Liver (tissue), 3 donors: Measurements from ENCODE around the gene CDC42EP2.
A peak's percentile ranks its signal among the peaks of the same experiment; 100 is the strongest.

Source experiments
- CTCF ChIP-seq: fragments of 150-350 bp; IDR thresholded peaks from 2 replicates; pipeline ENCODE4 v1.5.1; 2017; ENCODE audit warnings: improper control_type of control experiment, low read depth, low read length; ENCODE audit not compliant: missing input control
- EGR1 ChIP-seq, 2 donors: IDR thresholded peaks; 2 replicates each; pipeline ENCODE4 v1.6.1; 2016 to 2018; ENCODE audit warnings: antibody characterized with exemption in 2 of 2, low read depth in 2 of 2
- FOXA1 ChIP-seq: IDR thresholded peaks from 2 replicates; pipeline ENCODE4 v1.6.1; 2016; ENCODE audit warnings: antibody characterized with exemption
- GABPA ChIP-seq, 2 donors: IDR thresholded peaks in 1 of 2; conservative IDR thresholded peaks in 1 of 2; 2 replicates each; pipeline ENCODE4 v1.6.1; 2016; ENCODE audit warnings: antibody characterized with exemption in 2 of 2, mild to moderate bottlenecking in 1 of 2, moderate library complexity in 1 of 2
- JUND ChIP-seq, 2 donors: IDR thresholded peaks; 2 replicates each; pipeline ENCODE4 v1.6.1; 2016; ENCODE audit warnings: antibody characterized with exemption in 2 of 2
- MAX ChIP-seq: IDR thresholded peaks from 2 replicates; pipeline ENCODE4 v1.6.1; 2016; ENCODE audit warnings: antibody characterized with exemption
- NR2F2 ChIP-seq: IDR thresholded peaks from 2 replicates; pipeline ENCODE4 v1.6.1; 2016; ENCODE audit warnings: antibody characterized with exemption
- RAD21 ChIP-seq, 2 donors: IDR thresholded peaks; 2 replicates each; pipeline ENCODE4 v1.6.1; 2016; ENCODE audit warnings: antibody characterized with exemption in 2 of 2, mild to moderate bottlenecking in 2 of 2
- REST ChIP-seq: IDR thresholded peaks from 2 replicates; pipeline ENCODE4 v1.6.1; 2016; ENCODE audit warnings: antibody characterized with exemption, mild to moderate bottlenecking
- RXRA ChIP-seq, 2 donors: IDR thresholded peaks; 2 replicates each; pipeline ENCODE4 v1.6.1; 2017 to 2018; ENCODE audit warnings: antibody characterized with exemption in 2 of 2, mild to moderate bottlenecking in 1 of 2
- SP1 ChIP-seq: IDR thresholded peaks from 2 replicates; pipeline ENCODE4 v1.6.1; 2018; ENCODE audit warnings: antibody characterized with exemption, mild to moderate bottlenecking
- TAF1 ChIP-seq: conservative IDR thresholded peaks from 2 replicates; pipeline ENCODE4 v1.6.1; 2016; ENCODE audit warnings: antibody characterized with exemption, mild to moderate bottlenecking
- YY1 ChIP-seq: IDR thresholded peaks from 2 replicates; pipeline ENCODE4 v1.6.1; 2016; ENCODE audit warnings: antibody characterized with exemption, mild to moderate bottlenecking
- donor health status: healthy.
- donor health status: healthy.

- TF ChIP-seq CTCF = no peak
- TF ChIP-seq YY1 = no peak
- TF ChIP-seq GABPA (IDR thresholded peaks at IDR 0.05 in 1 of 2, conservative IDR thresholded peaks at IDR 0.05 in 1 of 2) = no peak
- no peak for TF ChIP-seq FOXA1
- TF ChIP-seq RAD21 (IDR thresholded peaks at IDR 0.05) = no peak
- TF ChIP-seq SP1 = no peak
- TF ChIP-seq NR2F2 = peak; percentile 86
- TF ChIP-seq MAX = no peak
- no peak for TF ChIP-seq TAF1
- no peak for TF ChIP-seq RXRA (IDR thresholded peaks at IDR 0.05)
- no peak for TF ChIP-seq REST
- no peak for TF ChIP-seq EGR1 (IDR thresholded peaks at IDR 0.05; ENCODE audit: low read depth in 2 of 2)
- no peak for TF ChIP-seq JUND (IDR thresholded peaks at IDR 0.05)
These were observed 13.0 kb upstream of the CDC42EP2 start for GRCh38 chr11:65301491-65302329.
